Subcutaneous adipose tissue (tissue), 4 donors: ENCODE data around the gene UCK1. TPM values are rescaled to one million over a fixed set of nuclear protein-coding genes. Genes with fewer than 3 reads are reported as not detected.

Experiments used
- CTCF ChIP-seq: fragments of 450-650 bp; IDR thresholded peaks from one replicate; pipeline ENCODE4 v1.5.1; 2016; ENCODE audit warnings: low read depth, mild to moderate bottlenecking, control low read depth, antibody characterized with exemption, moderate library complexity
- total RNA-seq, 4 donors: library from RNA; depleted of rRNA; stranded (reverse); fragments of >200 nt; gene quantifications; one replicate each; pipeline ENCODE4 v1.1.0, GENCODE V29; 2016

The UCK1 gene
- total RNA-seq, 4 donors from 2014 or later, result 21.2 to 42.9 (median 39.3) TPM

DNA sequence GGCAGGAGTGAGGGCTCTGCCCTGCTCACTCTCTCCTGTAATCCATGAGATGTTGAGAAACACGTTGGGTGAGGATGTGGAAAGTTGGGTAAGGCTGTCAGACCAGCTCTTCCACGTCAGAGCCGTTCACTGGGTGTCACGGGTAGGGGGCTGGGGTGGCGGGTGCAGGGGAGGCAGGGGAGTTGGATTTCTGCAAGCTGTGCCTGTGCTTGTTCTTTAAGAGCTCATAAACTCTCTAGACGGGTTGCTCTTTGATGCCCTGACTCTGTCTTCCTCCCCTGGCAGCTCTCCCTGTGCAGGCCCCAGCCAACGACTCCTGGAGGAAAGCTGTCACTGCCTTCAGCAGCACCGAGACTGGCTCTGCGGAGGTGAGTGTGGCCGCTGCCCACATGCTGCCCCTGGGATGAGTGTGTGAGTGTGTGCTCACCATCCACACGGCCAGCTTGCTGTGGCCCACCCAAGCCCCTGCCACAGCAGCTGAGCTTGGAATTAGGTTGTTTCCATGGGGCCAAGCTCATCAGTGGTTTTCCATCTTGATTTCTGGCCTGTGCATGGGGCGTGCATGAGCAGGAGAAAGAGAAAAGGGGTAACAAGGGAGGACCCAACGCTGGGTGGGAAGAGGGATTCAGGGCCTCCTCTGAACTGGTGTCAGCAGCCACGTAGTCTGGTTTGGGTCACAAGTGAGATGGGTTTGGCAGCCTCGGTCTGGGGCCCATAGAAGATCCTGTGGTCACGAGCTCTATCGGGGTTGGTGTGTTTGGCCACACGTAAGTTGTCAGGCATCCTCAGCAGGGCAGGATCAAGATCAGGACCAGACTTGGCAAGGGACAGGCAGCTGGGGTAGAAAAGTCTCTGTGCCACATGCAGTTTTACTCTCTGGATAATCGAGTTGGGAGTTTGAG lies 49.4 kb downstream of the UCK1 start:
- TF ChIP-seq CTCF, result no peak

GRCh38 chr9:131480258-131480657 lies 50.8 kb downstream of the UCK1 start:
- TF ChIP-seq CTCF, result no peak

DNA sequence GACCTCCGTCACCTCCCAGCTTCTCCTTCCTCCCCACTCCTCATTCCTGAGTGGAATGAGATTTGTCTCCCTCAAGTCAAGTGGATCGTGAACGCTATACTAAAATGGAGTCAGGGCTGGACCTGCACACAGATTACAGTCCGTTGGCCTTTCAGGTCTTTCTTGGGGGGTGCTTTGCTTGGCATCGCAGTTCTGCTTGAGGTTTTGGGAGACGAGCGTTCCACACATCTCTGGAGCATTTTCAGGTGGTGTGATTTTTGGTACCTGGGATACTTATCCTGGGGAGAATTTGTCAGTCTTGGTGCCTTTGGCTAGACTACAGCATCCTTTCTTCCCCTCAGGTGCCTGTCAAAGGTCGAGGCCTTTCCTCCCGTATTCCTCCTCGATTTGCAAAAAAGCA lies 52.2 kb downstream of the UCK1 start:
- no peak for TF ChIP-seq CTCF

DNA sequence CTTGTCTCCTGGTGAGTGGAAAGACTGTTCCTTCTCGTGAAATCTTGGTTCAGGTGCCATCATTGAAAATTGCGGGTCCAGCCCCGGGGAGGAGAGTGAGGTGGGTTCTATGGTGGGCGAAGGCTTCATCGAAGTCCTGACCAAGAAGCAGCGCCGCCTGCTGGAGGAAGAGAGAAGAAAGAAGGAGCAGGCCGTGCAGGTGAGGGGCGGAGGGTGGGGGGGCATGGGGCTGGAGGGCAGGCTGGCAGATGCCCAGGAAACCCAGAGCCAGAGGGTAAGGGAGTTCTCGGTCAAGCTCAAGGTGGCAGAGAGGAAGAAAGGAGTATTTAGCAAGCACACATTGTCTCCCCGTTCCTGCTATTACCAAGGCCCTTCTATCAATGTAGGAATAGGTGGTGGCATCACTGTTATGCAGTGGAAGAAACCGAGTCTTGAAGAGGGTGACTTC lies 52.6 kb downstream of the UCK1 start:
- no peak for TF ChIP-seq CTCF

GRCh38 chr9:131477816-131478419 lies 53.1 kb downstream of the UCK1 start:
- TF ChIP-seq CTCF, result no peak

- no peak for TF ChIP-seq CTCF
These were observed 53.7 kb downstream of the UCK1 start for GRCh38 chr9:131477367-131477766.

- TF ChIP-seq CTCF, result no peak
These were observed 54.2 kb downstream of the UCK1 start for GRCh38 chr9:131476777-131477345.
